Astrocyte (in vitro differentiated cells and primary cell): ENCODE measurements around the gene LMX1B.

ENCODE experiments used
- CTCF ChIP-seq: IDR thresholded peaks from 2 replicates; pipeline ENCODE4 v1.5.1; 2011; ENCODE audit warnings: low read depth, mild to moderate bottlenecking, inconsistent platforms, low read length, moderate library complexity; ENCODE audit not compliant: insufficient read depth
- EZH2 ChIP-seq: IDR thresholded peaks from 2 replicates; pipeline ENCODE4 v1.6.1; 2012; ENCODE audit warnings: mild to moderate bottlenecking, low read length, inconsistent platforms; ENCODE audit not compliant: insufficient read depth

GRCh38 chr9:126658201-126658825 is 44.6 kb downstream of the LMX1B start:
- TF ChIP-seq CTCF (no peak), EZH2 (no peak)
